HG03342 (cell line): ENCODE data around the gene ATF3.

ENCODE experiments used
- ATAC-seq: cut with Tn5 transposase; IDR thresholded peaks from one replicate; pipeline ENCODE4 v1.9.1; 2021; ENCODE audit warnings: mild to moderate bottlenecking, moderate library complexity; ENCODE audit not compliant: unreplicated experiment

The ATF3 gene

GRCh38 chr1:212607913-212608391, 609 bp upstream of the ATF3 start:
- ATAC-seq, result no peak

GRCh38 chr1:212608959-212609700, 569 bp downstream of the ATF3 start:
- ATAC-seq, result peak; percentile 9

- no peak for ATAC-seq
These were observed 1.4 kb downstream of the ATF3 start for GRCh38 chr1:212609701-212610574.

- ATAC-seq, result no peak
These were observed 2.0 kb downstream of the ATF3 start for GRCh38 chr1:212610575-212610967.

- no peak for ATAC-seq
These were observed 2.7 kb downstream of the ATF3 start for GRCh38 chr1:212611000-212611948.

- no peak for ATAC-seq
These were observed 3.7 kb downstream of the ATF3 start for GRCh38 chr1:212612041-212612961.

GRCh38 chr1:212613440-212614335, 5.1 kb downstream of the ATF3 start:
- no peak for ATAC-seq

- ATAC-seq, result no peak
These were observed 6.1 kb downstream of the ATF3 start for GRCh38 chr1:212614453-212615200.

- ATAC-seq, result no peak
These were observed 6.6 kb downstream of the ATF3 start for GRCh38 chr1:212615201-212615470.

GRCh38 chr1:212618466-212619210, 10.1 kb downstream of the ATF3 start:
- ATAC-seq, result no peak

GRCh38 chr1:212620293-212620692, 11.7 kb downstream of the ATF3 start:
- ATAC-seq, result no peak

GRCh38 chr1:212621043-212621948, 12.7 kb downstream of the ATF3 start:
- no peak for ATAC-seq

GRCh38 chr1:212621949-212622305, 13.4 kb downstream of the ATF3 start:
- ATAC-seq, result no peak

GRCh38 chr1:212622467-212622866, 13.9 kb downstream of the ATF3 start:
- ATAC-seq, result no peak

GRCh38 chr1:212622906-212623305, 14.3 kb downstream of the ATF3 start:
- no peak for ATAC-seq

- no peak for ATAC-seq
These were observed 15.0 kb downstream of the ATF3 start for GRCh38 chr1:212623603-212624002.
